ENCODE measurements around the gene KBTBD7. TPM values are rescaled to one million over a fixed set of nuclear protein-coding genes. Genes with fewer than 3 reads are reported as not detected.

KBTBD7 gene
- total RNA-seq, 1 experiment from 2014 or later = 12.9 TPM

- H3T11ph ChIP-seq (ENCODE audit: low read length) = no peak overlapping the region
- no peaks in the 10 kb centered on the region for H3K27me3 ChIP-seq (ENCODE audit: insufficient read depth, low read length)
- H3K27ac ChIP-seq (ENCODE audit: insufficient read length, low read depth, low read length) = no peak overlapping the region
- H4K20me1 ChIP-seq (ENCODE audit: control insufficient read depth, insufficient read depth, insufficient read length) = no peaks in the 10 kb centered on the region
- H3K9ac ChIP-seq (ENCODE audit: extremely low read depth, insufficient read length, low read length) = no peak overlapping the region
- Mint-ChIP-seq H3K4me1 (peaks cover 38 to 45% of the 10 kb centered on the region in 2 experiments), H3K27ac (peak overlapping the region in 1 of 3 experiments; percentile 9; a peak in 1 of 7 replicates), H3K9me3 (peaks cover 10 to 11% of the 10 kb centered on the region in 2 experiments; a peak in 4 of 5 replicates), H3K4me3 (no peak overlapping the region), H3K27me3 (ENCODE audit: low read depth) (no peaks in the 10 kb centered on the region), H3K36me3 (ENCODE audit: insufficient read depth in 1 of 3, low read depth in 3 of 3) (peaks cover 5 to 9% (median 9%) of the 10 kb centered on the region in 3 experiments; a peak in 6 of 7 replicates)
- no peak overlapping the region for H2AK5ac ChIP-seq (ENCODE audit: insufficient read length, low read length)
- H3K14ac ChIP-seq (ENCODE audit: insufficient read depth, low read length) = no peak overlapping the region
- no peak overlapping the region for H2BK20ac ChIP-seq (ENCODE audit: low read depth, low read length, poor library complexity, severe bottlenecking)
- H3K23ac ChIP-seq (ENCODE audit: insufficient read length, low read depth, low read length) = no peak overlapping the region
- no peak for DNase-seq
- H2AFZ ChIP-seq (ENCODE audit: low read length) = no peak overlapping the region
- no peak overlapping the region for H4K5ac ChIP-seq (ENCODE audit: insufficient read length, low read depth, low read length)
- no peak overlapping the region for H2BK5ac ChIP-seq (ENCODE audit: insufficient read length, low read length)
- no peaks in the 10 kb centered on the region for H3K79me1 ChIP-seq (ENCODE audit: insufficient read depth, low read depth, low read length, poor library complexity, severe bottlenecking)
- peaks cover 8% of the 10 kb centered on the region for H3K9me3 ChIP-seq (ENCODE audit: control insufficient read depth, low read depth, low read length)
- no peak overlapping the region for H4K8ac ChIP-seq (replicated peaks; ENCODE audit: insufficient read length, low read depth, low read length)
- no CpG with 5 or more reads among the region's 2 CpGs for WGBS (ENCODE audit: extremely low coverage, insufficient read length, low lambda C conversion rate)
- no peaks in the 10 kb centered on the region for H3K23me2 ChIP-seq (ENCODE audit: insufficient read length, low read depth, low read length, poor library complexity, severe bottlenecking)
- no peak overlapping the region for H2BK12ac ChIP-seq (ENCODE audit: insufficient read length, low read depth, low read length)
- no peak overlapping the region for H3K4ac ChIP-seq (ENCODE audit: low read depth, low read length)
- peaks cover 11% of the 10 kb centered on the region; the same call in 1 of the 2 replicates for H3K4me1 ChIP-seq (ENCODE audit: insufficient read depth, low read length)
- H2BK120ac ChIP-seq (ENCODE audit: low read depth, low read length, poor library complexity, severe bottlenecking) = no peak overlapping the region
- no peak overlapping the region for H3K56ac ChIP-seq (ENCODE audit: insufficient read length, low read depth, low read length)
- H4K91ac ChIP-seq (ENCODE audit: insufficient read length, low read depth, low read length) = no peak overlapping the region
- H2BK15ac ChIP-seq (ENCODE audit: low read depth, low read length) = no peak overlapping the region
- H3K4me2 ChIP-seq (ENCODE audit: insufficient read depth, insufficient read length, low read length) = no peak overlapping the region
- no peaks in the 10 kb centered on the region for H3K79me2 ChIP-seq (ENCODE audit: insufficient read depth, low read length)
- no peak overlapping the region for H3K18ac ChIP-seq (ENCODE audit: insufficient read length, low read depth, low read length)
- no peak for TF ChIP-seq CTCF (conservative IDR thresholded peaks at IDR 0.05)
These were observed 37.7 kb downstream of the KBTBD7 start for GRCh38 chr13:41156620-41157019.

Measured in H9 (cell line).